Measurements from ENCODE around the gene HERC2. TPM values are rescaled to one million over a fixed set of nuclear protein-coding genes. Genes with fewer than 3 reads are reported as not detected.

Gene HERC2
- total and polyA plus RNA-seq, 4 experiments from 2014 or later, result 3.4 to 55.1 (median 28.9) TPM

DNA sequence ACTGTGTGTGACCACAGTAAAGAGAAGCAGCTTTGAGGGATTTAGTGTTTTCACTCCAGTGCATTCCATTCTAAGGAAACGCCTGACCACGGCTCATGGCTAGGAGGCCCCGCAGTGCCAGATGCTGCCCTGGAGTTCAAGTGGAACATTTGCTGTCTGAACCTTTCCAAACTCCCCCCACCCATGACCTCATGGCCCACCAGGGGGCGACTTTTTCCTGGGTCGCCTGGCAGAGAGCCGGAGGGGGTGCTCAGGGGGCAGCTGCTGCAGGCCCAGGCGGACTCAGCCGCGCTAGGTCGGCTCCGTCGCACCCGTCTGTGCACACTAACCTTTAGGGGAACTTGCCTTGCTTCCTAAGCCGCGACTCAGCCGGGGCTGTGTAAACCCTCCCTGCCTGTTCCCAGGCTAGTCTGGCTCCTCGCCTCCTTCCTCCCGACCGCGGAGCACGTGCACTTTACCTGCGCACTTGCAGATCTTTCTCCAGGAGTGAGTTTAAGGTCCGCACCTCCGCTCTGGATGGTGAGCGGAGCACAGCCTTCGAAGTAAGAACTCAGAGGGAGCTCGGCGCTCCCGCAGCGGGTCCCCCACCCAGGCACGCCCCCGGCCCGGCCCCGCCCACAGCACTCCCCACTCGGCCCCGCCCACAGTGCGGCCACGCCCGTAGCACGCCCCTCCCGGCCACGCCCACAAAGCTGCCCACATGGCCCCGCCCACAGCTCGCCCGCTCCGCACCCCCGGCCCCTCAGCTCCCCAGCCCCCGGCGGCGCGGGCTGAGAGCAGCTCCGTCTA is 223.0 kb downstream of the HERC2 start, which contains the start of gene OCA2:
TSS of gene OCA2 (minus strand) at position 550 of the 789 bp plus-strand sequence. CDS start 17,441 bp downstream, outside the sequence.
- no peaks in the 10 kb centered on the region for H3K9me3 ChIP-seq (ENCODE audit: control insufficient read depth in 1 of 2, low read length in 2 of 2)
- CTCF ChIA-PET (ENCODE audit: partially characterized antibody), result interaction anchor here (0.7 to 7.3 kb wide), 6 partner anchors 9 to 101 kb away, joined by 3 to 68 read pairs (median 8); no protein-coding TSS in a partner anchor
- H3K4me1 ChIP-seq (ENCODE audit: insufficient read depth, low read length), result peaks cover 40% of the 10 kb centered on the region
- H3K36me3 ChIP-seq (ENCODE audit: insufficient read depth, low read length), result no peaks in the 10 kb centered on the region
- peak in 4 of 5 donors; percentile 45 to 55 (median 48) for DNase-seq
- POLR2A ChIA-PET (ENCODE audit: partially characterized antibody), result interaction anchor here (0.6 to 6.4 kb wide), 5 partner anchors 9 to 37 kb away, joined by 3 to 76 read pairs (median 7); no protein-coding TSS in a partner anchor
- Mint-ChIP-seq H3K27ac (peak within 1 kb of the TSS in 2 of 7 donors; percentile 26 to 62), H3K4me3 (peak within 1 kb of the TSS; percentile 39 to 90 (median 62)), H3K9me3 (peaks cover 0 to under 1% (median 0%) of the 10 kb centered on the region in 8 donors), H3K4me1 (peaks cover 15 to 47% (median 35%) of the 10 kb centered on the region in 4 donors), H3K27me3 (peaks cover 33 to 47% of the 10 kb centered on the region in 2 donors), H3K36me3 (peaks cover 0 to 3% of the 10 kb centered on the region in 2 donors)
- peaks cover 33% of the 10 kb centered on the region for H3K27me3 ChIP-seq (ENCODE audit: insufficient read depth, low read length)
- intact Hi-C loops (cut with micrococcal nuclease), result no loop called here
- H3K4me3 ChIP-seq (ENCODE audit: low read length in 2 of 2), result no peak within 1 kb of the TSS
- no peak within 1 kb of the TSS for H3K27ac ChIP-seq (ENCODE audit: low read depth, low read length)

DNA sequence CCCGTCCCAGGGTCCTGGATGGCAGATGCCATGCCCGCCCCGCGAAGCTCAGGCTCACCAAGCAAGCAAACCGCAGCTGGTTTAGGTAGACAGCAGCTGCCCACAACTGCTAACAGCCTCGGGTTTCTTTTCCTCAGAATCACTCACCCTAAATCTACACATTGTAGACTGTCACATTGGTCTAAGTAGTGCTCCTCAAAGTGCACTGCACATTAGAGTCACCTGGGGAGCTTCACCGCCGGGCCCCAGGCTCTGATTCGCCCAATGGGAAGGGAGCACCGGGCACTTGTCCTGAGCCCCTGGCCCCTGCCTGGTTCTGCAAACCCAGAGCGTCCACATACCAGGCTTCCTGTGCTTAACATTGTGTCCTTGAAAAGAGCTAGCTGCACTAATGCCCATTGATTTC is 223.6 kb downstream of the HERC2 start:
- H3K36me3 ChIP-seq (ENCODE audit: insufficient read depth, low read length), result no peaks in the 10 kb centered on the region
- no peak overlapping the region for H3K4me3 ChIP-seq (ENCODE audit: low read length in 2 of 2)
- H3K27me3 ChIP-seq (ENCODE audit: insufficient read depth, low read length), result peaks cover 38% of the 10 kb centered on the region
- no peak overlapping the region for H3K27ac ChIP-seq (ENCODE audit: low read depth, low read length)
- H3K9me3 ChIP-seq (ENCODE audit: control insufficient read depth in 1 of 2, low read length in 2 of 2), result no peaks in the 10 kb centered on the region
- Mint-ChIP-seq H3K27ac (peak overlapping the region in 1 of 7 donors; percentile 62), H3K4me3 (peak overlapping the region in 7 of 8 donors; percentile 44 to 90 (median 63)), H3K9me3 (peaks cover 0 to 3% (median 0%) of the 10 kb centered on the region in 8 donors), H3K36me3 (peaks cover 0 to 3% of the 10 kb centered on the region in 2 donors), H3K27me3 (peaks cover 38 to 53% of the 10 kb centered on the region in 2 donors), H3K4me1 (peaks cover 15 to 53% (median 39%) of the 10 kb centered on the region in 4 donors)
- intact Hi-C loops (cut with micrococcal nuclease), result no loop called here
- ChIA-PET POLR2A (ENCODE audit: partially characterized antibody) (interaction anchor here (1.2 to 6.4 kb wide), 4 partner anchors 9 to 38 kb away, joined by 3 to 76 read pairs (median 16); no protein-coding TSS in a partner anchor), CTCF (ENCODE audit: partially characterized antibody) (interaction anchor here (1.5 to 7.3 kb wide), 4 partner anchors 10 to 26 kb away, joined by 7 to 68 read pairs (median 26); no protein-coding TSS in a partner anchor)
- no peak for DNase-seq
- peaks cover 41% of the 10 kb centered on the region for H3K4me1 ChIP-seq (ENCODE audit: insufficient read depth, low read length)

DNA sequence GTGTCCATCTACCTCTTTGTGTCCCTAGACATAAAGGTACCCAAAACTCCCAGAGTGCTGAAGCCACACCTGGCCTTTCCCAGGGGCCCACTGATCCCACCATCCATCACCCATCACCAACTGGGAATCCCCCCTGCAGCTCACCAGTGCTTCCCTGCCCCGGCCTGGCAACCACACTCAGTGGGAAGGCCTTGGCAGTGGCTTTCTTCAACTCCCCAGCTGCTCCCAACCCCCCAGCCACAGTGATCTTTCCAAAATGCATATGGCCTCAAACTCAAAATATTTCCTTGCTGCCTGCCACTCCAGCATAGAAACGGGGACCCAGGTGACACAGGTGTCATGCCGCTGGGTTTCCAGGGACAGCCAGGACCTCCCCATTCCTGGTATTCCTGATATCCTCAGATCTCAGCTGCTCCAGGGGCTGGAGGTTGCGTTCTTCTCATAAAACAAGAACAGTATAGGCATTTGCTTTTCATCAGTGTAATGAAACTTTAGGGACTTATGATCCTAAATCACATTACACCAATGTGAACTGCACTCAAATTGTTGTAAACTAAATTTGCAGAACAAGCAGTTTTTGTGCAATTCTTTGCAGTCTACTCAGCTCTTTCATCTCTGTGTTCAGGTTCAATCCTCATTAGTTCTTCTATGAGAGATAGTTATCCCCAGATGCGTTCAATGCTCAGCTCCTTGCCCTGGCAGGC is 224.2 kb downstream of the HERC2 start:
- intact Hi-C loops (cut with micrococcal nuclease), result no loop called here
- peaks cover 38% of the 10 kb centered on the region for H3K27me3 ChIP-seq (ENCODE audit: insufficient read depth, low read length)
- CTCF ChIA-PET (ENCODE audit: partially characterized antibody), result interaction anchor here (1.5 to 7.3 kb wide), 5 partner anchors 10 to 32 kb away, joined by 3 to 68 read pairs (median 11); no protein-coding TSS in a partner anchor

DNA sequence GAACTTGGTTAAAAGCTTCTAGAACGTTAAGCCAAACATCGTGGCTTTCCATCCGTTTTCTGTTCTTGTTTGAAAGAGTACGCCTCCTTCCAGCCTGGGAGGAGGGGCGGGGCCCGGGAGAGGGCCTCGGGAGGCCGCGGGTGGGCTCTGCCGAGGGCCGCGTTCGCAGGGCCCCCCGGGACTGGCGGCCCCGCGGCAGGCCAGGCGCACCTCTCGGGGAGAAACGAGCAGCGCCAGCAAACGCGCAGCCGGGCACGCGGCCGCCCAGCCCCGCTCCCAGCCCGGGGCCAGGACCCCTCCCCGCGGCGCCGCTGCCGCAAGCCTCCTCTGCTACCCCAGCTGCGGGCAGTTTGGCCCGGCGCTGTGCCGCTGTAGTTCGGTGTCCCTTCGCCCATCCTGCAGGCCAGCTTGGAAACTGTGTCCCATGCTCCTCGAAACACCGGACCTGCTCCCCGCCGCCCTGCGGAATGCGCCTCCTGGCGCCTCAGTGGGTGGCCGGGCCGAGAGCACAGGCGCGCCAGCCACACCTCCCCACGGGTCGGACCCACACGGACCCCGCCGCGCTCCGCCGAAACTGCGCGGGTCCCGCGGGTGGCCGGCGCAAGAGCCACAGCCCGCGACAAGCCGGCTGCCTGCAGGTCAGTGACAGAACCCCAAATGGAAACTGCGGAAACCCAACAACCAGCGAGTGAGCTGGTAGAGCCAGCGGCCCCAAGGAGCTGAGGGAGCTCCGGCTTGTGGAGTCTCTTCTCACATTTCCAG is 225.1 kb downstream of the HERC2 start:
- peak overlapping the region in 1 of 2 donors; percentile 63 for H3K4me3 ChIP-seq (ENCODE audit: low read length in 2 of 2)
- peaks cover 45 to 60% of the 10 kb centered on the region in 2 donors for H3K27me3 Mint-ChIP-seq
- no peaks in the 10 kb centered on the region for H3K9me3 ChIP-seq (ENCODE audit: control insufficient read depth in 1 of 2, low read length in 2 of 2)
- intact Hi-C loops (cut with micrococcal nuclease), result no loop called here
- POLR2A ChIA-PET (ENCODE audit: partially characterized antibody), result interaction anchor here (1.4 to 6.4 kb wide), 4 partner anchors 11 to 40 kb away, joined by 3 to 76 read pairs (median 16); no protein-coding TSS in a partner anchor
- peaks cover 41% of the 10 kb centered on the region for H3K4me1 ChIP-seq (ENCODE audit: insufficient read depth, low read length)
- peak in 1 of 5 donors; percentile 15 for DNase-seq
- H3K27me3 ChIP-seq (ENCODE audit: insufficient read depth, low read length), result peaks cover 38% of the 10 kb centered on the region
- H3K27ac ChIP-seq (ENCODE audit: low read depth, low read length), result no peak overlapping the region
- peak overlapping the region; percentile 85 to 92 (median 89) for H3K4me3 Mint-ChIP-seq
- peaks cover 0 to 9% (median 5%) of the 10 kb centered on the region in 8 donors for H3K9me3 Mint-ChIP-seq
- peak overlapping the region in 1 of 7 donors; percentile 62 for H3K27ac Mint-ChIP-seq
- CTCF ChIA-PET (ENCODE audit: partially characterized antibody), result interaction anchor here (1.5 to 7.3 kb wide), 5 partner anchors 11 to 33 kb away, joined by 3 to 68 read pairs (median 11); no protein-coding TSS in a partner anchor
- H3K36me3 Mint-ChIP-seq, result peaks cover 0 to 3% of the 10 kb centered on the region in 2 donors
- peaks cover 15 to 53% (median 39%) of the 10 kb centered on the region in 4 donors for H3K4me1 Mint-ChIP-seq
- H3K36me3 ChIP-seq (ENCODE audit: insufficient read depth, low read length), result no peaks in the 10 kb centered on the region

More for the DNA sequence above, 224.2 kb downstream of the HERC2 start:
- Histone ChIP-seq H3K4me1 (ENCODE audit: insufficient read depth, low read length) (peaks cover 41% of the 10 kb centered on the region), H3K4me3 (ENCODE audit: low read length in 2 of 2) (no peak overlapping the region), H3K9me3 (ENCODE audit: control insufficient read depth in 1 of 2, low read length in 2 of 2) (no peaks in the 10 kb centered on the region), H3K36me3 (ENCODE audit: insufficient read depth, low read length) (no peaks in the 10 kb centered on the region), H3K27ac (ENCODE audit: low read depth, low read length) (no peak overlapping the region)
- Mint-ChIP-seq H3K36me3 (peaks cover 0 to 3% of the 10 kb centered on the region in 2 donors), H3K4me1 (peaks cover 15 to 53% (median 39%) of the 10 kb centered on the region in 4 donors), H3K9me3 (peaks cover 0 to 3% (median under 1%) of the 10 kb centered on the region in 8 donors), H3K4me3 (peak overlapping the region; percentile 63 to 90 (median 74)), H3K27ac (peak overlapping the region in 1 of 7 donors; percentile 62), H3K27me3 (peaks cover 38 to 57% of the 10 kb centered on the region in 2 donors)
- POLR2A ChIA-PET (ENCODE audit: partially characterized antibody), result interaction anchor here (1.5 to 6.4 kb wide), 3 partner anchors 10 to 39 kb away, joined by 7 to 76 read pairs (median 24); no protein-coding TSS in a partner anchor
- DNase-seq, result no peak

DNA sequence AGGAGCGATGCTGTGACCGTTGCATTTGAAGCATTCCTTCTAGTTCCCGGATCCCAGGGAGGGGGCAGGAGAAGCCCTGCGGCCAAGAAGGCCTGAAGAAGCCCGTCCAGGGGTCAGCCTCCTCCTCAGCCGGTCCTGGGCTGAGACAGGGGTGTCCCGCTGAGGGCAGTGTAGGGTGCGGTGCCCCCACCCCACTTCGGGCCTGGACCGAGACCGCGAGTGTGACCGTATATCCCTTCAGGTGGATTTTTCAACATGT is 225.6 kb downstream of the HERC2 start:
- peaks cover 41% of the 10 kb centered on the region for H3K4me1 ChIP-seq (ENCODE audit: insufficient read depth, low read length)
- H3K4me3 Mint-ChIP-seq, result peak overlapping the region; percentile 85 to 92 (median 89)
- no peak for DNase-seq
- H3K27me3 Mint-ChIP-seq, result peaks cover 49 to 61% of the 10 kb centered on the region in 2 donors
- H3K9me3 ChIP-seq (ENCODE audit: control insufficient read depth in 1 of 2, low read length in 2 of 2), result no peaks in the 10 kb centered on the region
- H3K4me3 ChIP-seq (ENCODE audit: low read length in 2 of 2), result peak overlapping the region; percentile 5 to 63
- no peaks in the 10 kb centered on the region for H3K36me3 ChIP-seq (ENCODE audit: insufficient read depth, low read length)
- no peak overlapping the region for H3K27ac ChIP-seq (ENCODE audit: low read depth, low read length)
- peaks cover 15 to 53% (median 39%) of the 10 kb centered on the region in 4 donors for H3K4me1 Mint-ChIP-seq
- intact Hi-C loops (cut with micrococcal nuclease), result no loop called here
- H3K27me3 ChIP-seq (ENCODE audit: insufficient read depth, low read length), result peaks cover 38% of the 10 kb centered on the region
- H3K9me3 Mint-ChIP-seq, result peaks cover 0 to 14% (median 10%) of the 10 kb centered on the region in 8 donors
- POLR2A ChIA-PET (ENCODE audit: partially characterized antibody), result interaction anchor here (1.4 to 6.4 kb wide), 4 partner anchors 11 to 40 kb away, joined by 3 to 76 read pairs (median 16); no protein-coding TSS in a partner anchor
- H3K27ac Mint-ChIP-seq, result peak overlapping the region in 2 of 7 donors; percentile 43 to 87
- peaks cover 0 to 4% of the 10 kb centered on the region in 2 donors for H3K36me3 Mint-ChIP-seq
- CTCF ChIA-PET (ENCODE audit: partially characterized antibody), result interaction anchor here (1.6 to 7.3 kb wide), 3 partner anchors 12 to 33 kb away, joined by 3 to 68 read pairs (median 41); no protein-coding TSS in a partner anchor
